Measurements from ENCODE around the gene SNX20.
A peak's percentile ranks its signal among the peaks of the same experiment; 100 is the strongest.

SNX20 gene

GRCh38 chr16:50679676-50680555 is 1.2 kb downstream of the SNX20 start:
- no peak for DNase-seq

DNA sequence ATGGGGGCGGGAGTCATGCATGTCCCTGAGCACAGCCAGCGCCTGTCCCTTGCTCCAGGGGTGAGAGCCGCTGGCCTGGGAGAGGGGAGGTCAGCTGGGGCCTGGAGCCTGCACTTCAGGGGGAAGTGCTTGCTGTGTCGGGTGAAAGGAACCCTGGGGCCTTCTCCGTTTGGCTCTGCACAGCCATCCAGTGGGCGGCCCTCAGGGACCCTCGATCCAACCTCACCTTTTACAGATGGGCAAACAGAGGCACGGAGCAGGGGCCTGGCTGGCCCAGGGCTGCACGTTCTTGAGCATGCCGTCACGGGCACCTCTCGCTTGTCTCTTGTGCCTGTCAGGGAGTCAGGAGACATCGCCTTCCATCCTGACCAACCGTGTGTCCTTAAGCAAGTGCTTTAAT is 1.8 kb downstream of the SNX20 start:
- DNase-seq: no peak

- DNase-seq: no peak
Measured at GRCh38 chr16:50678531-50678930, 2.6 kb downstream of the SNX20 start.

- no peak for DNase-seq
Measured at GRCh38 chr16:50677351-50677750, 3.8 kb downstream of the SNX20 start.

DNA sequence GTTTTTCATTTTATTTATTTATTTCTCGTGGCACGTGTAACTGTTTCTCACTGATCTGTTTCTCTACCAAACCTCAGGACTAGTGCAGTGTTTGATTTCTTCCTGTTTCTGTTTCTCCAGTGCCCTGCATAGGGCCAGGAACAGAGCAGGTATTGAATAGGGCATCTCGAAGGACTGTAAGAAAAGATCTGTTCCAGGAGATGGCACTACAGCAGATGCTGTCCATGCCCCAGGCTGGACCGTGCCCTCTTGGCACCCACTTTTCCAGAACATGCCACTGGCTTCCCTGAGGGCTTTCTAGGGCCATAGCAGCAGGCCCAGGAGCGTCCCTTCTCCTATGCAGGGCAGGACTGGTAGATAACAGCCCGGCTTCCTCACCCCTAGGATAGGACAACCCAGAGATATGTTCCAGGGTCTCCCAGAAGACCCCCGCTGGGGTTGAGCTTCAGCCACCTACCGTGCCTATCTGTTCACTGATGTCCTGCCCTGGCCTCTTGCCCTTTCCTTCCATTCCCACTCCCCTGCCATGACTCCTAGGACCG is 4.4 kb downstream of the SNX20 start:
- DNase-seq: no peak

DNA sequence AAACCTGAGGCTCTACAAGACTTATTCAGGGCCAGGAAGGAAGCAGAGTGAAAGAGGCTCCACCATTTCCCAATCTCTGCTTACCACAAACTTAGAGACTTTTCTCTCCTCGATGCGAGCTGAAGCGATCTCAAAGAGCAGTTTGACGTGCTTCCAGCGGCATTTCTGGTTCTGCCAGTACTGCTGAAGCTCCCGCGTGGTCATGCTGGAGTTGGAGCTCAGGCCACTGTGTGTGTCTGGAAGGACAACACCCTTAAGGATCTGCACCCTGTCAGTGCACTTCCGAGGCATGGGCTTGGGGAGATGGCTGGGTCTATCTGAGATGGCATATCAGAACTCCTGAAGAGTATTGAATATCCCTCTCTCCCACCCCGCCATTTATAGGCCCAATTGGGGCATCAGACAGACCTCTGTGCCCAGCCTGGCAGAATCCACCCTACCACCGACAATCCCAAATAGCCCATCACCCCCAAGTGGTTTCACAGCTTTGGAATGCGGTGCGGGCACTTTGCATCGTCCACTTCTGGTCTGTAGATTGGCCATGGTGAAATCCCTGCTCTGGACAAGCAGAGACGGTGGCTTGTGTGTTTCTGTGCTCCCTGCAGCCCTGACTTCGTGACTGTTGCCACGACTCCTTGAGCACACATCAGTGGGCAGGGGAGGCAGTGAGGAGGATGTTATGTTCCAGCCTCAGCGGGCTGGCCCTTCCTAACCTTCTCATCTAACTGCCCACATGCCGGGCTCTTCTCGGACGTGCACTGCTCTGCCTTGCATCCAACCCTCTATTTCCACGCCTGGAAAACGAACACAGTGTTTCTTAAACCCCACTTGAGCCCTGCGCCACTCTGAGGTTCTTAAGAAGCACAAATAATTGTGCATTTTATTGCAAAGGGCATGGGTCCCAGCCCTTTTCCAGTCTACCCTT is 5.2 kb downstream of the SNX20 start:
- no peak for DNase-seq

DNA sequence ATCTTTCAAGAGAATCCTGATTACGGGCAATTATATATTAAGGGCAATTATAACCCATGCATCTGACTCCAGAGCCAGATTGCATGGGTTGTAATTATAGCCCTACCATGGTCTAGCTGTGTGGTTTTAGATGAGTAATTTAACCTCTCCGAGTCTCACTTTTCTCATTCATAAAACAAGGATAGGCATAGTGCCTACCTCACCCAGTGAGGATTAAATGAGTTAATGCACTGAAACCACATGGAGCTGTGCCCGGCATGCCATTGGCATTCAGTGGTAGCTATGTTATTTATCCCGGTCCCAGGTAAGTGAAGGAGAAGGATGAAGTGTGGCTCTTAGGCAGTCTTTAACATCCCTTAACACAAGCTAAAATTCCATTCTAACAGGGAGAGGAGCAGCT is 6.3 kb downstream of the SNX20 start:
- no peak for DNase-seq

- DNase-seq: no peak
Measured at GRCh38 chr16:50673496-50674275, 7.4 kb downstream of the SNX20 start.

- peak; percentile 18 for DNase-seq
Measured at GRCh38 chr16:50671644-50672260, 9.4 kb downstream of the SNX20 start.

DNA sequence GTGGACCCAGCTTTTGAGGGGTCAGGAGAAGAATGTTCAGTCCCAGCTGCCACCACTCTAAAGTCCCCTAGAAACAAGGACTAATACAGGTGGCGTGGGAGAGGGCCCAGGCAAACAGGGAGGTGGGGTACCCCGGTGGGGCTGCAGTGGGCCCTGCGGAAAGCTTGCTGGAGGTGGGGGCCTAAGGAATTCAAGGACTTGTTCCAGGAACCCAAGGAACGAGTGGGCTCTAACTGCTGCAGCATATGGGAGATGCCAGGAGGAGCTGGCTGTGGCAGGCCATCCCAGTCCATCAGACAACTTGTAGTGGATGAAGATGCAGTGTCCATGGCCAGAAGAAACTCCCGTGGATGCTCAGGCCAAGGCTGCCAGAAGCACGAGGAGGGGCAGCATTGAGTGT is 10.6 kb downstream of the SNX20 start:
- no peak for DNase-seq

GRCh38 chr16:50669741-50670140 is 11.4 kb downstream of the SNX20 start:
- no peak for DNase-seq

DNA sequence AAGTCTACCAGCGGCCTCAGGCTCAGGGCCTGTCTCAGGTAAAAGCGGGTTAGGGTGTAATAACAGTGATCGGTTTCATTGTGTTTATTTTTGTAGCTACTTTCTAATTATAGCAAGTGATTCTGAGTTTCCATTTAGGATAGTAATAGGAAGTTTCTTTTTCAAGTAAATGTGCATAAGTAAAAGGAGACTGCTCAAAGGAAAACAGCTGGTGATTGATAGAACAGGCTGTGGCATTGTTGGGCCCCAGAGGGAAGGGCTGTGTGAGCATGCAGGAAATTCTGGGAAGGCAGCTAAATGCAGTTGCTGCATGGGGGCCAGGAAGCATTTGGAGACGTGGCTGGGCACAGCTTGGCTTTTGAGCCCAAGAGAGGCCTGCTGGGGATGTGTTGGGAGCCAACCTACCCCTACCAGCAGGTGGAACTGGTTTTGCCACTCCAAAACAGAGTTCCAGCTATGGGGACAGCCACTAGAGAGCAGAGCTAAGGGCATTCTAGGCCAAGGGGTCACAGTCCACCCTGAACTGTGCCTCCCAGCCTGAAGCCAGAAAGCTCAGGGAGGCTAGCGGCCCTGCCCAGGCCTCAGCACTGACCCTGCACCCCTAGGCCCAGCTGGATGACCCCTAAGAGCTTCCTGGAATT is 12.6 kb downstream of the SNX20 start:
- no peak for DNase-seq

GRCh38 chr16:50667497-50668367 is 13.4 kb downstream of the SNX20 start:
- no peak for DNase-seq

DNA sequence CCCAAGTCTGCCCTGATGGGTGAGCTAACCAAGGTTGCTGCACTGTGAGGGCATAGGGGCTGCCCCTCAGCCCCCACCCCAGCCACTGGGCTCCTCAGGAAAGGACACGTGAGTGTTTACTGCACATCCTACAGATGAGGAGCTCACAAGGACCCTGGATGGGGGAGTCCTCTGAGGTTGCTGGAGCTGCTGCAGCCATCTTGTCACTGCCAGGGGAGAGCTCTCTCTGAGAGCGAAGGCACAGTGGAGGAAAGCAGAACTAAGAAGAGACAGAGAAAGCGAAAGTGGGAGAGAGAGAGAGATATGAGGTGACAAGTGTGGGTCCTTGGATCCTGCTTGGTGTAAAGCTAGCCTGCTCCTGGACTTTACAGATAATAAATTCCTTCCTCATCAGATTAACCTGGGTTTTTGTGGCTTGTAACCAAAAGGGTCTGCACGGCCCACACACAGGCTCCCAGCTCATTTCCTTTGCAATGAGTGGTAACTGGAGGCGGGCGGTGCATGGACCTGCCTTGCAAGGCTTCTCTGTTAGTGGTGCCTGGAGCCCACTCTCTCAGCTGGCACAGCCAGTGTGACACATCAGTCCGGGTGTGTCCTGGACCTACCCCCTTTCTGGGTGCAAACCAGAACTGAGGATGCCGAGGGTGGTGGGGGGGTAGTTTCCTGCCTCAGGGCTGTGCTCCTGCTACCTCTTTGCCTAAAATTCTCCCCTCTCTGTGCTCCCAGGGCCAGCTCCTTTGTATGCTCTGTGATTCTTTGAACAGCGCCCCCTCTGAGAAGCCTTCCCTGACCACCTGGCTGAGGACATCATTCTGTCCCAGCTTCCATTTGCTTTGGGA is 14.2 kb downstream of the SNX20 start:
- DNase-seq: no peak

GRCh38 chr16:50665128-50665878 is 15.8 kb downstream of the SNX20 start:
- peak; percentile 58 for DNase-seq

GRCh38 chr16:50664270-50664669 is 16.8 kb downstream of the SNX20 start:
- DNase-seq: no peak

DNA sequence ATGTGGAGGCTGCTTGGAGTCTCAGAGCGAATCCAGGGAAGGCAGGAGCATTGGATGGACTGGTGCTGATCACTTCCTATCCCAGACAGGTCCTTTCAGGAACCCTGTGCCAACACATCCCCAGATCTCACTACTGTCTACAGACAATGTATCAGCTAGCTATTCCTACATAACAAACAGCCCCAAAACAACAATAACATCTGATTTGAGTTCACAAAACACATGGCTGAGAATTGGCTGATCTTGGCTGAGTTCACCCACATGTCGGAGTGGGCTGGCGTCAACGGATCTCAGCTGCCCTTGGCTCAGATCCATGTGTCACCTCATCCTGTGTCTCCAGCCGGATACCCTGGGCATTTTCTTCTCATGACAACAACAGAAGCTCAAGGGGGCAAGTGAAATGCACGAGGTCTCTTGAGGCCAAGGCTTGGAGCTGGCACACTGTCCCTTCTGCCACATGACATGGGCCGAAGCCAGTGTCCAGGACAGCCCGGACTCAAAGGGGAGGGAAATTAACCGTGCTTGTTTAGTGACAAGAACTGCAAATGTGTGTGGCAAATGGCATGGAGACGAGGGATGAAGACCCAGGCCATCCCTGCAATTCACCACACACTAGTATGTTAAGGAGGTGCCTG is 18.7 kb downstream of the SNX20 start:
- DNase-seq: no peak

DNA sequence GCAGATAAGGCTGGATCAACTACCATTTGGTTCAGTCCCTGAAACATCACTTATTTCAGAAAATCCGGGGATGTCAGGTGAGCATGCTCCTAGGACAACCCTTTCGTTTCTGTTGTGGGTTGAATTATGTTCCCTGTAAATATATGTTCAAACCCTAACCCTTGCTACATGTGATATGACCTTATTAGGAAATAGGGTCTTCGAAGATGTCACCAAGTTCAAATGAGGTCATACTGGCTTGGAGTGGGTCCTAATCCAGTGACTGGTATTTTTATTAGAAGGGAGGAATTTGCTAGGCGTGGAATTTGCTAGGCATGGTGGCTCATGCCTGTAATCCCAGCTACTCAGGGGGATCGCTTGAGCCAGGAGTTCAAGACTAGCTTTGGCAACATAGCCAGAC is 21.3 kb downstream of the SNX20 start:
- DNase-seq: no peak

Measured in fibroblast of skin of back (primary cell).